ENCODE results near the gene NEGR1. TPM values are rescaled to one million over a fixed set of nuclear protein-coding genes. Genes with fewer than 3 reads are reported as not detected.
A peak's percentile ranks its signal among the peaks of the same experiment; 100 is the strongest.

NEGR1 gene
- total RNA-seq, 1 donor from 2014 or later = 8.6 TPM

DNA sequence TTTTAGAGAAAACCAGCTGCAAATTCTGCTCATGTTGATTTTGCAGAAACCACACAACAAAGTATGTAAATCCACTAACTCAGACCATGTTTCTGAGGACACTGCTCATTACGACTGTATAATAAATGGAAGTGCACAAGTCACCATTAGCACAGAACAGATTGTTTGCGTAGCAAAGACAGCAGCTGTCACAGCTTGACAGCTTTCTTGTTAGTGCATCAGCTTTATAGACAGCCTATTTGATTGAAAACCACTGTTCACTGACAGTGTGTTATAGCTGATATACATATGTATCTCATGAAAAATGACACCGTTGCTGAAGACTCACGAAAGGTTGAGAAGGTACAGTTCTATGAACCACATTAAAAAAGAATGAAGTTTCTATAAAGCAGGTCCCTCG lies 641.3 kb downstream of the NEGR1 start:
- no peak overlapping the region for H3K27ac ChIP-seq (ENCODE audit: low read depth, low read length)
- no peak for DNase-seq (ENCODE audit: low read depth)
- no peaks in the 10 kb centered on the region for H3K36me3 ChIP-seq (ENCODE audit: insufficient read depth, low read length)
- Mint-ChIP-seq H3K27ac (ENCODE audit: unreplicated experiment) (no peak overlapping the region), H3K4me1 (ENCODE audit: low read depth, unreplicated experiment) (peaks cover 5% of the 10 kb centered on the region), H3K36me3 (ENCODE audit: low read depth, unreplicated experiment) (no peaks in the 10 kb centered on the region), H3K27me3 (ENCODE audit: low read depth, unreplicated experiment) (no peaks in the 10 kb centered on the region), H3K9me3 (ENCODE audit: unreplicated experiment) (peaks cover 3% of the 10 kb centered on the region), H3K4me3 (ENCODE audit: unreplicated experiment) (no peak overlapping the region)
- no peaks in the 10 kb centered on the region for H3K79me2 ChIP-seq (ENCODE audit: insufficient read depth, low read length)
- no peak overlapping the region for H3K4me3 ChIP-seq (ENCODE audit: insufficient read depth, low read depth, low read length)
- H3K4me1 ChIP-seq (ENCODE audit: insufficient read depth, low read length) = peaks cover 4% of the 10 kb centered on the region
- H3K4me2 ChIP-seq (ENCODE audit: low read length) = no peak overlapping the region
- no peaks in the 10 kb centered on the region for H4K20me1 ChIP-seq (ENCODE audit: insufficient read depth, low read length)
- no peaks in the 10 kb centered on the region for H3K9me3 ChIP-seq (ENCODE audit: insufficient read depth, low read depth, low read length)
- H2AFZ ChIP-seq (ENCODE audit: low read depth, low read length) = no peak overlapping the region
- TF ChIP-seq, protein P1, sequence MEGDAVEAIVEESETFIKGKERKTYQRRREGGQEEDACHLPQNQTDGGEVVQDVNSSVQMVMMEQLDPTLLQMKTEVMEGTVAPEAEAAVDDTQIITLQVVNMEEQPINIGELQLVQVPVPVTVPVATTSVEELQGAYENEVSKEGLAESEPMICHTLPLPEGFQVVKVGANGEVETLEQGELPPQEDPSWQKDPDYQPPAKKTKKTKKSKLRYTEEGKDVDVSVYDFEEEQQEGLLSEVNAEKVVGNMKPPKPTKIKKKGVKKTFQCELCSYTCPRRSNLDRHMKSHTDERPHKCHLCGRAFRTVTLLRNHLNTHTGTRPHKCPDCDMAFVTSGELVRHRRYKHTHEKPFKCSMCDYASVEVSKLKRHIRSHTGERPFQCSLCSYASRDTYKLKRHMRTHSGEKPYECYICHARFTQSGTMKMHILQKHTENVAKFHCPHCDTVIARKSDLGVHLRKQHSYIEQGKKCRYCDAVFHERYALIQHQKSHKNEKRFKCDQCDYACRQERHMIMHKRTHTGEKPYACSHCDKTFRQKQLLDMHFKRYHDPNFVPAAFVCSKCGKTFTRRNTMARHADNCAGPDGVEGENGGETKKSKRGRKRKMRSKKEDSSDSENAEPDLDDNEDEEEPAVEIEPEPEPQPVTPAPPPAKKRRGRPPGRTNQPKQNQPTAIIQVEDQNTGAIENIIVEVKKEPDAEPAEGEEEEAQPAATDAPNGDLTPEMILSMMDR (IDR thresholded peaks at IDR 0.05; ENCODE audit: insufficient read depth, low read depth, low read length) = no peak
- no peak for TF ChIP-seq EZH2 (IDR thresholded peaks at IDR 0.05; ENCODE audit: insufficient read depth, low read length)
- no peak for FAIRE-seq
- H3K9ac ChIP-seq (ENCODE audit: low read length) = no peak overlapping the region
- H3K27me3 ChIP-seq (ENCODE audit: insufficient read depth, low read length) = no peaks in the 10 kb centered on the region

DNA sequence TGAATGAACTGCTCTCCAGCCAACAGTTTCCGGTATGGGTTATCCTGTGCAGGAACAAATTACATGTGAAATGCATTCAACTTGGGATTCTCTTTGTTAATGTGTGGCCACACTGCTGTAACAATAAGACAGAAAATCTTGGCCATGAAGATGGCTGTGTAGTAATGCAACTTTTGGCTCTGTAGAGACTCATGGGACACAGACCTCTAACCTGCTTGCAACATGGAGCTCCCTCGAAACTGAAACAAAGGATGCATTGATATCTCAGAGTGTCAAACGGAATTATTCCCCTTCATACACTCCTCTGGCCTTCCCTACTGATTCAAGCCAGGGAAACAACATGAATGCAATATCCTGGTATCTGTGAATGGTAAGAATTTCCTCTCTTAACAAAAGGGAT lies 642.2 kb downstream of the NEGR1 start:
- Histone ChIP-seq H3K27me3 (ENCODE audit: insufficient read depth, low read length) (no peaks in the 10 kb centered on the region), H3K4me2 (ENCODE audit: low read length) (no peak overlapping the region), H3K4me3 (ENCODE audit: insufficient read depth, low read depth, low read length) (no peak overlapping the region), H3K4me1 (ENCODE audit: insufficient read depth, low read length) (peaks cover 4% of the 10 kb centered on the region), H3K27ac (ENCODE audit: low read depth, low read length) (no peak overlapping the region), H3K36me3 (ENCODE audit: insufficient read depth, low read length) (no peaks in the 10 kb centered on the region), H3K9ac (ENCODE audit: low read length) (no peak overlapping the region), H3K9me3 (ENCODE audit: insufficient read depth, low read depth, low read length) (no peaks in the 10 kb centered on the region), H3K79me2 (ENCODE audit: insufficient read depth, low read length) (no peaks in the 10 kb centered on the region), H2AFZ (ENCODE audit: low read depth, low read length) (no peak overlapping the region), H4K20me1 (ENCODE audit: insufficient read depth, low read length) (no peaks in the 10 kb centered on the region)
- Mint-ChIP-seq H3K4me3 (ENCODE audit: unreplicated experiment) (no peak overlapping the region), H3K36me3 (ENCODE audit: low read depth, unreplicated experiment) (no peaks in the 10 kb centered on the region), H3K27me3 (ENCODE audit: low read depth, unreplicated experiment) (no peaks in the 10 kb centered on the region), H3K9me3 (ENCODE audit: unreplicated experiment) (peaks cover 3% of the 10 kb centered on the region), H3K27ac (ENCODE audit: unreplicated experiment) (no peak overlapping the region), H3K4me1 (ENCODE audit: low read depth, unreplicated experiment) (peaks cover 5% of the 10 kb centered on the region)
- FAIRE-seq = no peak
- TF ChIP-seq, protein P1 (IDR thresholded peaks at IDR 0.05; ENCODE audit: insufficient read depth, low read depth, low read length) = no peak
- no peak for TF ChIP-seq EZH2 (IDR thresholded peaks at IDR 0.05; ENCODE audit: insufficient read depth, low read length)
- no peak for DNase-seq (ENCODE audit: low read depth)

DNA sequence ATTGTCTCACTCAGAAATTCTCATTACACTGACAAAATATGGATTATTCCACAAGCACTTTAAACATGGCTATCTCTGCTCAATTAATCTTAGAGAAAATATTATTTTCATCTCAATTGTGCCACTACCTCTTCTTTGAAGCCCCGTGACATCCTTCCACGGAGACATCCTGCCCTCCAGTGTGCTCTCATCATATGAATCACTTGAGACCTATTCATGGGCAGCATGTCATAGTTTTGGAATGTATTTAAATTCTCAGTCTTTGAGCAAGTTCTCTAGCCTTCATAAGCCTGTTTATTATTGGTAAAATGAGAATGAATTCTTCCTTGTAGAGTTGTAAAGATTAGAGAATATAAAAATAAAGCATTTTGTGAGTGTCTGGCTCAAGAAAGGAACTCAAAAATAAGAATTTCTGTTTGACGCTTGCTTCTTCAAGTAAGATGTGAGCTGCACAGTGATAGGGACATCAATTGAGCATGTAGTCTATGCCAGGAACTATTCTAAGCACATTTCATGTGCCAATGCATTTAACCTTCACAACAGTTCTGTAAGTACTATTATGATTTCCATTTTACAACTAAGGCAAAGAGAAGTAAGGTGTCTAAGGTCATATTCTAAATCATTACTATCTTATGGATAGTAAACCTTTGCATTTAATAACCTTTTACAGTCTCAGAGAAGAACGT lies 644.1 kb downstream of the NEGR1 start:
- no peak for TF ChIP-seq EZH2 (IDR thresholded peaks at IDR 0.05; ENCODE audit: insufficient read depth, low read length)
- TF ChIP-seq, protein P1 (IDR thresholded peaks at IDR 0.05; ENCODE audit: insufficient read depth, low read depth, low read length) = no peak
- Mint-ChIP-seq H3K9me3 (ENCODE audit: unreplicated experiment) (peaks cover 3% of the 10 kb centered on the region), H3K27ac (ENCODE audit: unreplicated experiment) (no peak overlapping the region), H3K4me1 (ENCODE audit: low read depth, unreplicated experiment) (peaks cover 5% of the 10 kb centered on the region), H3K27me3 (ENCODE audit: low read depth, unreplicated experiment) (no peaks in the 10 kb centered on the region), H3K36me3 (ENCODE audit: low read depth, unreplicated experiment) (no peaks in the 10 kb centered on the region), H3K4me3 (ENCODE audit: unreplicated experiment) (peak overlapping the region; percentile 34)
- Histone ChIP-seq H4K20me1 (ENCODE audit: insufficient read depth, low read length) (no peaks in the 10 kb centered on the region), H3K9ac (ENCODE audit: low read length) (no peak overlapping the region), H3K4me3 (ENCODE audit: insufficient read depth, low read depth, low read length) (no peak overlapping the region), H3K27ac (ENCODE audit: low read depth, low read length) (peak overlapping the region; percentile 42), H3K27me3 (ENCODE audit: insufficient read depth, low read length) (no peaks in the 10 kb centered on the region), H3K36me3 (ENCODE audit: insufficient read depth, low read length) (no peaks in the 10 kb centered on the region), H2AFZ (ENCODE audit: low read depth, low read length) (no peak overlapping the region), H3K4me2 (ENCODE audit: low read length) (no peak overlapping the region), H3K79me2 (ENCODE audit: insufficient read depth, low read length) (no peaks in the 10 kb centered on the region), H3K9me3 (ENCODE audit: insufficient read depth, low read depth, low read length) (no peaks in the 10 kb centered on the region), H3K4me1 (ENCODE audit: insufficient read depth, low read length) (peaks cover 4% of the 10 kb centered on the region)
- FAIRE-seq (no peak), DNase-seq (ENCODE audit: low read depth) (peak; percentile 80)
